ENCODE data around the gene WNT3A. TPM values are rescaled to one million over a fixed set of nuclear protein-coding genes. Genes with fewer than 3 reads are reported as not detected.

Gene WNT3A
- total and polyA plus RNA-seq, 10 donors, result not detected

DNA sequence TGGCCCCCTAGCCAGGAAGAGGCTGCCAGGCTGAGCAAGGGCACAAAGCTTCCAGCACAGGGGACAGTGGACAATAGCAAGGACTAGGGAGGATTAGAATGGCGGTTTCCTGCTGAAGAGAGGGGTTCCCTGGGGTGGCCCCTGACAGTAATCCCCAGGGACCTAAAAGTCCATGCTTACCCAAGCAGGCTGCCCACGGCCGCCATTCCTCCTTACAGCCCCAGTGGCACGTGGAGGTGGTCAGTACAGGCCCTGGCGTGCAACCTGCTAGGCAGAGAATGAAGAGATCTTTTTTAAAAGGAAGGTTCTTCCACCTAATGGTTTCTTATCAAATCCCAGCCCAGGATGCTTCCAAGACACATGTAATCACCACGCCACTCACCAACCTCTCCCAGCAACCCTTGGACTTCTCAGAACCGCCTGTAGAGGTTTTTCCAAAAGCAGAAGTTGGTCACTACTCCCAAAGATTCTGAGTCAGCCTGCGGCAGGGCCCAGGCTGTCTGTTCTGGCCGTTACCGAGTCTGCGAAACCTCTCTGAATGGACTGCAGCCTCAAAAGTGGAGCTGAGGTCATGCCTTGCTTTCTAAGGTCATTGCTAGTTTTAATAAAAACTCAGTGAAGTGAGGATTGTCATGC is 101.4 kb downstream of the WNT3A start:
- peaks cover 20 to 63% (median 43%) of the 10 kb centered on the region in 6 donors for H3K4me1 ChIP-seq
- H3K4me3 ChIP-seq, result peak overlapping the region; percentile 66 to 95 (median 90)
- peak overlapping the region in 7 of 8 donors; percentile 84 to 96 (median 90) for H3K27ac ChIP-seq
- H3K36me3 ChIP-seq, result peaks cover 0 to 27% (median 20%) of the 10 kb centered on the region in 6 donors
- peak; percentile 82 for DNase-seq
- H3K27me3 ChIP-seq (replicated peaks in 1 of 7), result no peaks in the 10 kb centered on the region
- no peaks in the 10 kb centered on the region for H3K9me3 ChIP-seq
- TF ChIP-seq POLR2A (IDR thresholded peaks at IDR 0.05), result no peak
- TF ChIP-seq, protein P1, sequence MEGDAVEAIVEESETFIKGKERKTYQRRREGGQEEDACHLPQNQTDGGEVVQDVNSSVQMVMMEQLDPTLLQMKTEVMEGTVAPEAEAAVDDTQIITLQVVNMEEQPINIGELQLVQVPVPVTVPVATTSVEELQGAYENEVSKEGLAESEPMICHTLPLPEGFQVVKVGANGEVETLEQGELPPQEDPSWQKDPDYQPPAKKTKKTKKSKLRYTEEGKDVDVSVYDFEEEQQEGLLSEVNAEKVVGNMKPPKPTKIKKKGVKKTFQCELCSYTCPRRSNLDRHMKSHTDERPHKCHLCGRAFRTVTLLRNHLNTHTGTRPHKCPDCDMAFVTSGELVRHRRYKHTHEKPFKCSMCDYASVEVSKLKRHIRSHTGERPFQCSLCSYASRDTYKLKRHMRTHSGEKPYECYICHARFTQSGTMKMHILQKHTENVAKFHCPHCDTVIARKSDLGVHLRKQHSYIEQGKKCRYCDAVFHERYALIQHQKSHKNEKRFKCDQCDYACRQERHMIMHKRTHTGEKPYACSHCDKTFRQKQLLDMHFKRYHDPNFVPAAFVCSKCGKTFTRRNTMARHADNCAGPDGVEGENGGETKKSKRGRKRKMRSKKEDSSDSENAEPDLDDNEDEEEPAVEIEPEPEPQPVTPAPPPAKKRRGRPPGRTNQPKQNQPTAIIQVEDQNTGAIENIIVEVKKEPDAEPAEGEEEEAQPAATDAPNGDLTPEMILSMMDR (IDR thresholded peaks at IDR 0.05 in 8 of 11, conservative IDR thresholded peaks at IDR 0.05 in 3 of 11), result no peak
- WGBS, 5 donors, result 66 to 79% (median 70%) methylated on average over 11 of the region's 11 CpGs
- intact Hi-C loops (cut with DNase I; ENCODE audit: low total_unique reads), result no loop called here

DNA sequence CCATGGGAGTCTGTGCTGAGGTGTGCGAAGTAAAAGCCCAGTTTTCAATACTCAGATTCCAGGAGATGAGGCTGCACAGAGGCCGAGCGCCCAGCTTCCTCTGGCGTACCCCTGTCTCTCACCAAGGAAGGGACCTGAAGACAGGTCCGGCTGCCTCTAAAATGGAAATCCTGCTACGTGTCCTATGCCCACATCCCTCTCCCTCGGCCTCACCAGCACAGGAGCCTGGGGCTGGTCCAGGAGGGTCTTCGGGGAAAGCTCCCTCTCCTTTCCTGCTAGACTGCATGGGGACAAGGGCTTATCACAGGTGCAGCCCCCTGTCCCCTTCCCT is 101.9 kb downstream of the WNT3A start:
- peaks cover 17 to 59% (median 37%) of the 10 kb centered on the region in 6 donors for H3K4me1 ChIP-seq
- H3K36me3 ChIP-seq, result peaks cover 0 to 27% (median 20%) of the 10 kb centered on the region in 6 donors
- no peak for TF ChIP-seq POLR2AphosphoS5 (IDR thresholded peaks at IDR 0.05)
- TF ChIP-seq POLR2A (IDR thresholded peaks at IDR 0.05), result no peak
- TF ChIP-seq, protein P1 (IDR thresholded peaks at IDR 0.05 in 8 of 11, conservative IDR thresholded peaks at IDR 0.05 in 3 of 11), result no peak
- intact Hi-C loops (cut with DNase I; ENCODE audit: low total_unique reads), result no loop called here
- H3K4me3 ChIP-seq, result peak overlapping the region; percentile 66 to 95 (median 90)
- no peaks in the 10 kb centered on the region for H3K9me3 ChIP-seq
- DNase-seq, result no peak
- H3K27ac ChIP-seq, result peak overlapping the region; percentile 84 to 96 (median 89)
- no peaks in the 10 kb centered on the region for H3K27me3 ChIP-seq (replicated peaks in 1 of 7)
- WGBS, 5 donors, result 0 to 6% (median 5%) methylated on average over 3 to 8 of the region's 8 CpGs

DNA sequence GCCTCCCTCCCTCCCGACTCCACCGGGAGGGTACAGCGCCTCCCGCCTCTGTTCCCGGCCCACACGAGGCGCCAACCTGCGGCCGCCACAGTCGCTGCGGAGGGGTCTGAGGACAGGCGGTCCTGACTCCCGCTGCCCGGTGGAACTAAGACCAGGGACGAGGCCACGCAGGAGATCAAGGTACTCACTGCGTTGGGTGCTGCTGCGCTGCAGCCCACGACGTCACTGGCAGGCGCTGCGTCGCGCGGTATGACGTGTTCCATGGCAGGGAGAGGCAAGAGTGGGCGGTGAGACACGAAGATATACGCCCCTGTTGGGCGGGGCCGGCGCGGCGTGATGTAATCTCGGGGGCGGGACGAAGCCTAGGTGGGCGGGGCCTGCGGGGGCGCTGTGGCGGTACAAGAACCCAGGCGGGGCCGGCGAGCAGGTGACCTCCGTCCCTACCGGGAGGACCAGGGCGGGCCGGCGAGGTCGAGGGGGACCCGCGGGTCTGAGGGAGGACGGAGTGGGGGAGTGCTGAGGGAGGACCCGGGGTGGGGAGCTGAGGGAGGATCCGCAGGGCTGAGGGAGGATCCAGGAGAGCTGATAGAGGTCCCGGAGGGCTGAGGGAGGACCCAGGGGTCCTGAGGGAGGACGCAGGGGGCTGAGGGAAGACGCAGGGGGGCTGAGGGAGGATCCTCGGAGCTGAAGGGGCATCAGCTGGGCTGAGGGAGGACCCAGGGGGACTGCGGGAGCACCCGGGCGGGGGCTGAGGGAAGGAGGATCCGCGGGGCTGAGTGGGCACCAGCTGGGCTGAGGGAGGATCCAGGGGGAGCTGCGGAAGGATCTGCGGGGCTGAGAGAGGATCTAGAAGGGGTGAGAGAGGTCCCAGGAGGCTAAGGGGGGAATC is 102.5 kb downstream of the WNT3A start, which contains the start of gene MRPL55:
Gene MRPL55, minus strand, starts transcription at position 227 of the 889 bp plus-strand sequence. CDS start 1,039 bp downstream, outside the sequence.
- intact Hi-C loops (cut with DNase I; ENCODE audit: low total_unique reads), result no loop called here
- H3K36me3 ChIP-seq, result peaks cover 0 to 27% (median 20%) of the 10 kb centered on the region in 6 donors
- peak; percentile 100 for DNase-seq
- H3K27ac ChIP-seq, result peak within 1 kb of the TSS; percentile 84 to 96 (median 89)
- H3K4me3 ChIP-seq, result peak within 1 kb of the TSS; percentile 66 to 95 (median 90)
- H3K4me1 ChIP-seq, result peaks cover 11 to 52% (median 31%) of the 10 kb centered on the region in 6 donors
- TF ChIP-seq POLR2AphosphoS5 (IDR thresholded peaks at IDR 0.05) (peak; percentile 100), POLR2A (IDR thresholded peaks at IDR 0.05) (peak; percentile 51 to 88 (median 66))
- TF ChIP-seq, protein P1 (IDR thresholded peaks at IDR 0.05 in 8 of 11, conservative IDR thresholded peaks at IDR 0.05 in 3 of 11), result peak in 6 of 11 experiments; percentile 21 to 58 (median 42)
- H3K27me3 ChIP-seq (replicated peaks in 1 of 7), result no peaks in the 10 kb centered on the region
- H3K9me3 ChIP-seq, result no peaks in the 10 kb centered on the region
- WGBS, 5 donors, result 0 to 1% (median 1%) methylated on average over 40 to 66 of the region's 66 CpGs

All from spleen (tissue), 11 donors.